ENCODE measurements around the gene ALDOC. TPM values are rescaled to one million over a fixed set of nuclear protein-coding genes. Genes with fewer than 3 reads are reported as not detected.
"Not testable (repeated sequence)": the region's sequence is repeated elsewhere in the genome, so short reads cannot be mapped to it uniquely, and the experiment has no call there.

ALDOC gene
- total RNA-seq, 1 donor from 2014 or later, result 24.8 TPM

- Histone ChIP-seq H3K36me3 (peaks cover 34 to 37% of the 10 kb centered on the region in 2 donors), H3K27ac (no peak overlapping the region), H3K4me1 (no peaks in the 10 kb centered on the region), H3K27me3 (no peaks in the 10 kb centered on the region), H3K4me3 (no peak overlapping the region), H3K9me3 (no peaks in the 10 kb centered on the region)
- no peak for TF ChIP-seq CTCF (IDR thresholded peaks at IDR 0.05)
- intact Hi-C loops (cut with DNase I), result loop anchor here (2.0 kb wide), 1 partner anchor 64 kb away; no protein-coding TSS in a partner anchor
- no peak for DNase-seq (ENCODE audit: low spot score in 2 of 2)
Observed at GRCh38 chr17:28612531-28612930, 35.8 kb upstream of the ALDOC start.

- H3K27ac ChIP-seq, result no peak overlapping the region
- no peak for TF ChIP-seq CTCF (IDR thresholded peaks at IDR 0.05)
- no peak for DNase-seq (ENCODE audit: low spot score in 2 of 2)
- no peaks in the 10 kb centered on the region for H3K27me3 ChIP-seq
- intact Hi-C loops (cut with DNase I), result loop anchor here (2.0 kb wide), 1 partner anchor 116 kb away; no protein-coding TSS in a partner anchor
- no peaks in the 10 kb centered on the region for H3K9me3 ChIP-seq
- no peaks in the 10 kb centered on the region for H3K4me1 ChIP-seq
- H3K36me3 ChIP-seq, result peaks cover 13 to 15% of the 10 kb centered on the region in 2 donors
- no peak overlapping the region for H3K4me3 ChIP-seq
Observed at GRCh38 chr17:28610376-28610775, 33.7 kb upstream of the ALDOC start.

- H3K4me1 ChIP-seq; intact Hi-C loops (cut with DNase I); H3K36me3 ChIP-seq; H3K27ac ChIP-seq; H3K4me3 ChIP-seq; H3K9me3 ChIP-seq; DNase-seq (ENCODE audit: low spot score in 2 of 2); H3K27me3 ChIP-seq: not testable (repeated sequence)
Observed at GRCh38 chr17:28604031-28604430, 27.3 kb upstream of the ALDOC start.

- H3K27me3 ChIP-seq, result no peaks in the 10 kb centered on the region
- H3K4me1 ChIP-seq, result peaks cover 4 to 6% of the 10 kb centered on the region in 2 donors
- H3K27ac ChIP-seq, result peak overlapping the region; percentile 99 to 100
- intact Hi-C loops (cut with DNase I), result loop anchor here (1.0 kb wide), 1 partner anchor 28 kb away; the partner anchor contains the start of gene PIGS
- no peaks in the 10 kb centered on the region for H3K36me3 ChIP-seq
- H3K4me3 ChIP-seq, result peak overlapping the region; percentile 85 to 86
- no peaks in the 10 kb centered on the region for H3K9me3 ChIP-seq
- peak in 1 of 3 experiments; percentile 1 for TF ChIP-seq CTCF (IDR thresholded peaks at IDR 0.05)
- peak; percentile 24 to 85 for DNase-seq (ENCODE audit: low spot score in 2 of 2)
Observed at GRCh38 chr17:28599311-28600184, 22.9 kb upstream of the ALDOC start.

GRCh38 chr17:28598799-28599310 is 22.2 kb upstream of the ALDOC start, which contains the start of gene SPAG5:
Gene SPAG5, minus strand, starts transcription at chr17:28599025. Its CDS starts 79 bp downstream, at chr17:28598946.
- H3K27ac ChIP-seq, result peak within 1 kb of the TSS; percentile 99 to 100
- TF ChIP-seq CTCF (IDR thresholded peaks at IDR 0.05), result no peak
- peaks cover 4 to 6% of the 10 kb centered on the region in 2 donors for H3K4me1 ChIP-seq
- H3K36me3 ChIP-seq, result no peaks in the 10 kb centered on the region
- peak; percentile 81 to 97 for DNase-seq (ENCODE audit: low spot score in 2 of 2)
- intact Hi-C loops (cut with DNase I), result loop anchor here (1.0 kb wide), 2 partner anchors 22 to 28 kb away; partner anchors contain the start of gene PIGS
- no peaks in the 10 kb centered on the region for H3K9me3 ChIP-seq
- peak within 1 kb of the TSS; percentile 85 to 86 for H3K4me3 ChIP-seq
- no peaks in the 10 kb centered on the region for H3K27me3 ChIP-seq

GRCh38 chr17:28598389-28598788 is 21.7 kb upstream of the ALDOC start:
- H3K4me1 ChIP-seq, result peaks cover 4 to 6% of the 10 kb centered on the region in 2 donors
- no peaks in the 10 kb centered on the region for H3K27me3 ChIP-seq
- peak overlapping the region; percentile 99 to 100 for H3K27ac ChIP-seq
- no peaks in the 10 kb centered on the region for H3K9me3 ChIP-seq
- no peak for DNase-seq (ENCODE audit: low spot score in 2 of 2)
- intact Hi-C loops (cut with DNase I), result loop anchor here (1.0 kb wide), 1 partner anchor 21 kb away; no protein-coding TSS in a partner anchor
- no peaks in the 10 kb centered on the region for H3K36me3 ChIP-seq
- no peak for TF ChIP-seq CTCF (IDR thresholded peaks at IDR 0.05)
- H3K4me3 ChIP-seq, result peak overlapping the region; percentile 85 to 86

Measured in ascending aorta (tissue), 2 donors.